Tibial nerve (tissue), 4 donors: Measurements from ENCODE around the gene CAP2. TPM values are rescaled to one million over a fixed set of nuclear protein-coding genes. Genes with fewer than 3 reads are reported as not detected.
"Not testable (repeated sequence)": the region's sequence is repeated elsewhere in the genome, so short reads cannot be mapped to it uniquely, and the experiment has no call there.

Source experiments
- DNase-seq, 2 donors: peaks; one replicate each; pipeline ENCODE4 v3.0.0-alpha.2; 2019; ENCODE audit warnings: low spot score in 2 of 2
- H3K27ac ChIP-seq, 4 donors: fragments of 200-600 bp; sonication (generic) in 3 of 4; one replicate each; pipeline ENCODE4 v1.5.1; 2017 to 2019; ENCODE audit warnings: mild to moderate bottlenecking in 1 of 4
- H3K27me3 ChIP-seq, 2 donors: fragments of 200-600 bp; sonication (generic) in 1 of 2; one replicate each; pipeline versions ENCODE4 v1.5.1 to v1.6.0; 2017 to 2019
- H3K36me3 ChIP-seq, 3 donors: fragments of 200-600 bp; sonication (generic); one replicate each; pipeline ENCODE4 v1.5.1; 2018 to 2019
- H3K4me1 ChIP-seq, 4 donors: fragments of 200-600 bp; sonication (generic) in 3 of 4; one replicate each; pipeline ENCODE4 v1.5.1; 2017 to 2019
- H3K4me3 ChIP-seq, 4 donors: fragments of 200-600 bp; sonication (generic) in 3 of 4; one replicate each; pipeline ENCODE4 v1.5.1; 2017 to 2019; ENCODE audit warnings: mild to moderate bottlenecking in 1 of 4, moderate library complexity in 1 of 4
- H3K9me3 ChIP-seq, 4 donors: fragments of 200-600 bp; sonication (generic) in 3 of 4; one replicate each; pipeline ENCODE4 v1.5.1; 2017 to 2019
- CTCF ChIP-seq, 5 experiments: fragments of 200-600 bp in 3 of 5; fragments of 450-650 bp in 2 of 5; sonication (generic) in 3 of 5; IDR thresholded peaks; one replicate each; pipeline ENCODE4 v1.5.1; 2016 to 2019; ENCODE audit warnings: antibody characterized with exemption in 5 of 5, mild to moderate bottlenecking in 3 of 5, moderate library complexity in 2 of 5
- EP300 ChIP-seq, 2 donors: sonication (generic); formaldehyde crosslinking; IDR thresholded peaks; one replicate each; pipeline ENCODE4 v1.6.1; 2017; ENCODE audit warnings: antibody characterized with exemption in 2 of 2, mild to moderate bottlenecking in 1 of 2
- POLR2A ChIP-seq, 2 donors: fragments of 450-650 bp; IDR thresholded peaks; one replicate each; pipeline ENCODE4 v1.6.1; 2017; ENCODE audit warnings: antibody characterized with exemption in 2 of 2, mild to moderate bottlenecking in 2 of 2, moderate library complexity in 2 of 2
- WGBS, 2 donors: methylation state at CpG; one replicate each; pipeline ENCODE4 v1.1.5; 2018; 5-methylcytosine and 5-hydroxymethylcytosine counted together
- total RNA-seq, 4 donors: library from RNA; depleted of rRNA; stranded (reverse); fragments of >200 nt; gene quantifications; one replicate each; pipeline ENCODE4 v1.1.0, GENCODE V29; 2016

Gene CAP2
- total RNA-seq, 4 donors from 2014 or later: 4.2 to 11.8 (median 4.8) TPM

GRCh38 chr6:17410281-17410680 lies 16.9 kb downstream of the CAP2 start:
- H3K27ac ChIP-seq: no peak overlapping the region
- TF ChIP-seq POLR2A (IDR thresholded peaks at IDR 0.05) (no peak), EP300 (IDR thresholded peaks at IDR 0.05) (no peak), CTCF (IDR thresholded peaks at IDR 0.05) (no peak)
- 93 to 95% methylated on average over 4 of the region's 4 CpGs for WGBS, 2 donors
- no peaks in the 10 kb centered on the region for H3K27me3 ChIP-seq
- no peaks in the 10 kb centered on the region for H3K4me1 ChIP-seq
- no peak for DNase-seq
- H3K36me3 ChIP-seq: no peaks in the 10 kb centered on the region
- no peak overlapping the region for H3K4me3 ChIP-seq
- H3K9me3 ChIP-seq: peaks cover 0 to 9% (median 0%) of the 10 kb centered on the region in 4 donors

GRCh38 chr6:17413313-17413750 lies 19.9 kb downstream of the CAP2 start:
- H3K27me3 ChIP-seq: no peaks in the 10 kb centered on the region
- 77 to 78% methylated on average over 5 of the region's 5 CpGs for WGBS, 2 donors

GRCh38 chr6:17414395-17414794 lies 21.0 kb downstream of the CAP2 start:
- DNase-seq, H3K27ac ChIP-seq, H3K4me3 ChIP-seq, H3K27me3 ChIP-seq, H3K36me3 ChIP-seq, H3K9me3 ChIP-seq: not testable (repeated sequence)
- peaks cover 0 to 18% (median 0%) of the 10 kb centered on the region in 4 donors for H3K4me1 ChIP-seq
- WGBS, 2 donors: 83 to 97% methylated on average over 1 of the region's 1 CpG

More at GRCh38 chr6:17413313-17413750, 19.9 kb downstream of the CAP2 start:
- TF ChIP-seq CTCF (IDR thresholded peaks at IDR 0.05): no peak
- no peak for TF ChIP-seq EP300 (IDR thresholded peaks at IDR 0.05)
- no peak for TF ChIP-seq POLR2A (IDR thresholded peaks at IDR 0.05)
- no peak for DNase-seq
- Histone ChIP-seq H3K4me1 (peaks cover 0 to 10% (median 0%) of the 10 kb centered on the region in 4 donors), H3K9me3 (peaks cover 0 to 9% (median 0%) of the 10 kb centered on the region in 4 donors), H3K36me3 (no peaks in the 10 kb centered on the region), H3K27ac (no peak overlapping the region), H3K4me3 (no peak overlapping the region)

GRCh38 chr6:17415321-17415720 lies 21.9 kb downstream of the CAP2 start:
- Histone ChIP-seq H3K27ac (no peak overlapping the region), H3K4me3 (no peak overlapping the region), H3K4me1 (peaks cover 0 to 18% (median 0%) of the 10 kb centered on the region in 4 donors), H3K27me3 (no peaks in the 10 kb centered on the region), H3K36me3 (no peaks in the 10 kb centered on the region), H3K9me3 (peaks cover 0 to 4% (median 0%) of the 10 kb centered on the region in 4 donors)
- 98 to 100% methylated on average over 2 of the region's 2 CpGs for WGBS, 2 donors
- TF ChIP-seq CTCF (IDR thresholded peaks at IDR 0.05): no peak
- TF ChIP-seq EP300 (IDR thresholded peaks at IDR 0.05): no peak
- no peak for TF ChIP-seq POLR2A (IDR thresholded peaks at IDR 0.05)
- DNase-seq: no peak

- DNase-seq: no peak
- H3K27ac ChIP-seq: no peak overlapping the region
- peaks cover 0 to 18% (median 0%) of the 10 kb centered on the region in 4 donors for H3K4me1 ChIP-seq
- H3K9me3 ChIP-seq: no peaks in the 10 kb centered on the region
- TF ChIP-seq CTCF (IDR thresholded peaks at IDR 0.05) (no peak), POLR2A (IDR thresholded peaks at IDR 0.05) (no peak), EP300 (IDR thresholded peaks at IDR 0.05) (no peak)
- no peaks in the 10 kb centered on the region for H3K36me3 ChIP-seq
- H3K27me3 ChIP-seq: no peaks in the 10 kb centered on the region
- H3K4me3 ChIP-seq: no peak overlapping the region
Observed at GRCh38 chr6:17416806-17417205, 23.4 kb downstream of the CAP2 start.

GRCh38 chr6:17417817-17418216 lies 24.4 kb downstream of the CAP2 start:
- no peak for TF ChIP-seq POLR2A (IDR thresholded peaks at IDR 0.05)
- no peak for TF ChIP-seq EP300 (IDR thresholded peaks at IDR 0.05)
- no peak for DNase-seq
- peaks cover 0 to 18% (median 0%) of the 10 kb centered on the region in 4 donors for H3K4me1 ChIP-seq
- peak overlapping the region in 3 of 4 donors; percentile 26 to 78 (median 53) for H3K27ac ChIP-seq
- WGBS, 2 donors: 46 to 67% methylated on average over 4 of the region's 4 CpGs
- H3K36me3 ChIP-seq: no peaks in the 10 kb centered on the region
- H3K4me3 ChIP-seq: no peak overlapping the region
- no peaks in the 10 kb centered on the region for H3K9me3 ChIP-seq
- no peaks in the 10 kb centered on the region for H3K27me3 ChIP-seq
